WERI-Rb-1 (cell line): ENCODE results near the gene RSRC1.

Experiments used
- DNase-seq: peaks from one replicate; pipeline ENCODE4 v3.0.0-alpha.2; 2020
- H3K27ac ChIP-seq: fragments of 250-450 bp; sonication (Bioruptor Pico); 2 replicates; pipeline ENCODE4 v1.5.1; 2020; ENCODE audit warnings: mild to moderate bottlenecking, moderate library complexity
- H3K27me3 ChIP-seq: fragments of 250-450 bp; sonication (Bioruptor Pico); 2 replicates; pipeline ENCODE4 v1.5.1; 2021; ENCODE audit warnings: mild to moderate bottlenecking, low read depth, moderate library complexity; ENCODE audit not compliant: insufficient read depth, severe bottlenecking
- H3K36me3 ChIP-seq: fragments of 250-450 bp; sonication (Bioruptor Pico); 2 replicates; pipeline ENCODE4 v1.5.1; 2020; ENCODE audit warnings: mild to moderate bottlenecking, moderate library complexity
- H3K4me3 ChIP-seq: 2 replicates; pipeline ENCODE4 v1.5.1; 2011; ENCODE audit warnings: low read depth, mild to moderate bottlenecking, control low read depth, low read length
- H3K9me3 ChIP-seq: fragments of 250-450 bp; sonication (Bioruptor Pico); 2 replicates; pipeline ENCODE4 v1.5.1; 2021; ENCODE audit warnings: mild to moderate bottlenecking, moderate library complexity; ENCODE audit not compliant: severe bottlenecking
- TF ChIP-seq, protein P1 (sequence below): IDR thresholded peaks from 2 replicates; pipeline ENCODE4 v1.5.1; 2011; ENCODE audit warnings: low read depth, mild to moderate bottlenecking, control low read depth, inconsistent platforms, low read length

RSRC1 gene

DNA sequence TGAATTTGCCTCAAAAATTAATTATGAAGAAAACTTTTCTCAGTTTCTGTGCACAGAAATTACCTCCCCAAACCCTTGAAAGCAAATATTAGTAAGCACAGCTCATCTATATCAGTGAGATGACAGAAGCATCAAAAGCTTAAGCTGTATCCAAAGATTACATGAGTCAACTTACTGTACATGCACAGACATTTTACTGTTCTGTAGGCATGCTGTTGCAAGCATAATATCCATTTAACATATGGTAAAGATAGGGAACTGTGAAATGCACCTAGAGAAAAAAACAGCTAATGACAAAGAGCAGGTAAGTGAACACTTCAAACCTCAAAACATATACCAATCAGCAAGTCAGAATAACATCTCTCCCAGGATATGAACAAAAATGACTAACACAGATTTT is 24.5 kb upstream of the RSRC1 start:
- H3K27ac ChIP-seq, result no peak overlapping the region

DNA sequence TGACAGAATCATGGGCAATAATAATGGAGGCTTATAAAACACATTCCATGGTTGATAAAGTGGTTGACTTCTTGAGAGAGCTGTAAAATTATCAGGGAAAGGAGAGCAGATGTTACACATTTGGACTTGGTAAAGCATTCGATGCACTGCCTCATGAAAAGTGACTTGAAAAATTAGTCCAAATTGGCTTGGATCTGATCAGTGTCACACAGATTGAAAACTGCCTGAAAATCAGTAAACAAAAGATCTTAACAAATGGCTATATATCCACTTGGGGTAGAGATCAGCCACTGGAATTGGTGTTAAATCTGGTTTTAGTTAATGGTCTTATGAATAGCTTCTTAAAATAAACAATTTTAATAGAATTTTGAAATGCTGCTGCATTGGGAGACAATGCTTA is 24.0 kb upstream of the RSRC1 start:
- DNase-seq, result no peak

More for the DNA sequence above, 24.5 kb upstream of the RSRC1 start:
- Histone ChIP-seq H3K9me3 (no peaks in the 10 kb centered on the region), H3K27me3 (no peaks in the 10 kb centered on the region), H3K4me3 (no peak overlapping the region), H3K36me3 (no peaks in the 10 kb centered on the region)
- TF ChIP-seq, protein P1, sequence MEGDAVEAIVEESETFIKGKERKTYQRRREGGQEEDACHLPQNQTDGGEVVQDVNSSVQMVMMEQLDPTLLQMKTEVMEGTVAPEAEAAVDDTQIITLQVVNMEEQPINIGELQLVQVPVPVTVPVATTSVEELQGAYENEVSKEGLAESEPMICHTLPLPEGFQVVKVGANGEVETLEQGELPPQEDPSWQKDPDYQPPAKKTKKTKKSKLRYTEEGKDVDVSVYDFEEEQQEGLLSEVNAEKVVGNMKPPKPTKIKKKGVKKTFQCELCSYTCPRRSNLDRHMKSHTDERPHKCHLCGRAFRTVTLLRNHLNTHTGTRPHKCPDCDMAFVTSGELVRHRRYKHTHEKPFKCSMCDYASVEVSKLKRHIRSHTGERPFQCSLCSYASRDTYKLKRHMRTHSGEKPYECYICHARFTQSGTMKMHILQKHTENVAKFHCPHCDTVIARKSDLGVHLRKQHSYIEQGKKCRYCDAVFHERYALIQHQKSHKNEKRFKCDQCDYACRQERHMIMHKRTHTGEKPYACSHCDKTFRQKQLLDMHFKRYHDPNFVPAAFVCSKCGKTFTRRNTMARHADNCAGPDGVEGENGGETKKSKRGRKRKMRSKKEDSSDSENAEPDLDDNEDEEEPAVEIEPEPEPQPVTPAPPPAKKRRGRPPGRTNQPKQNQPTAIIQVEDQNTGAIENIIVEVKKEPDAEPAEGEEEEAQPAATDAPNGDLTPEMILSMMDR, result no peak
- DNase-seq, result no peak

DNA sequence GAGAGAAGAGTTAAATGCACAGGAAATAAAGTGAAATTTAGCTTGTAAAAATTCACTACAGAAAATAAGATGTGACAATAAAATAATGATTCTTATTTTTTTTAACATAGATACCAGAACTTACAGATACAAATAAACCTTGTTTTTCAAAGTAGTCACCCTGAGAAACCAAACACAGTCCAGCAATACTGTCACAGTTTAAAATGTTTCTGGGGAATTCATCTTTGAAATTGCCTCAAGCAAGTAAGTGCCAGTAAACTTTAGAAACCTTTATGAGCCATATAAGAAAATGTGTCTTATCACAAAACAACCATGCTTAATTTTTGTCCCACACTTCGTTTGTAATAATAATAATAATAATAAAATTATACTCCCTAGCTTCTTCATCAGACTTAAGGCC is 23.5 kb upstream of the RSRC1 start:
- Histone ChIP-seq H3K4me3 (no peak overlapping the region), H3K36me3 (no peaks in the 10 kb centered on the region), H3K9me3 (no peaks in the 10 kb centered on the region), H3K27me3 (no peaks in the 10 kb centered on the region), H3K27ac (no peak overlapping the region)
- no peak for DNase-seq
- TF ChIP-seq, protein P1, result no peak

More for the DNA sequence above, 24.0 kb upstream of the RSRC1 start:
- TF ChIP-seq, protein P1, result no peak
- H3K27ac ChIP-seq, result no peak overlapping the region
- no peaks in the 10 kb centered on the region for H3K9me3 ChIP-seq
- H3K27me3 ChIP-seq, result no peaks in the 10 kb centered on the region
- no peak overlapping the region for H3K4me3 ChIP-seq
- no peaks in the 10 kb centered on the region for H3K36me3 ChIP-seq

DNA sequence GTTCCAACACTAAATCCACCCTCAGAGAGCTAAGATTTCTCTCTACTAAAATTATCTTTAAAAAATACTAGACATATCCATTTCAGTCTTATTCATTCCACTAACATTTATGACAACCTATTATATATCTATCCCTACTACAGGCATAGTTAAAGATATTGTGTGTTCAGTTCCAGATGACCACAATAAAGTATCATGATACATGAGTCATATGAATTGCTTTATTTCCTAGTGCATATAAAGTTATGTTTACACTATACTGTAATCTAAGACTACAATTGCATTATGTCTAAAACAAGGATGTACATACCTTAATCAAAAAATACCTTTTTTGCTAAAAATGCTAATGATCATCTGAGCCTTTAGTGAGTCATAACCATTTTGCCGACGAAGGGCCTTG is 23.1 kb upstream of the RSRC1 start:
- DNase-seq, result no peak
- Histone ChIP-seq H3K9me3 (no peaks in the 10 kb centered on the region), H3K27me3 (no peaks in the 10 kb centered on the region), H3K36me3 (no peaks in the 10 kb centered on the region), H3K4me3 (no peak overlapping the region), H3K27ac (no peak overlapping the region)
- TF ChIP-seq, protein P1, result no peak

DNA sequence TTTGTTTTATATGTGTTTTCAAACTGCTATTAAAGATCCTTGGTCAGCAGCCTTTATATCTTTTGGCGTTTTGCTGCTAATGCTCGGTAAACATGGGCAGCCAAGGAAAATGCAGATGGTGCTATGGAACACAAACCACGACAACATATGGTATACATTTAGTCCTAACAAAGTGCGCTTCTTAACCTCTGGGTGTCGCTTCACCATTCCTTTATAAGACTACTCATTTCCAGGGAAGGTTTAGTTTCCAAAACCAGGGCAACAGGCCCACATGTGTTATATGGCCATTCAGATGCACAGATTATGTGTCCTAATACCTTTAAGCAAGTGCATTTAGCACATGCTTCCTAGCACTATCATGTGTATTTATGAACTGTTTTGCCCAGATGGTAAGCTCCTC is 18.4 kb upstream of the RSRC1 start:
- DNase-seq, result no peak

DNA sequence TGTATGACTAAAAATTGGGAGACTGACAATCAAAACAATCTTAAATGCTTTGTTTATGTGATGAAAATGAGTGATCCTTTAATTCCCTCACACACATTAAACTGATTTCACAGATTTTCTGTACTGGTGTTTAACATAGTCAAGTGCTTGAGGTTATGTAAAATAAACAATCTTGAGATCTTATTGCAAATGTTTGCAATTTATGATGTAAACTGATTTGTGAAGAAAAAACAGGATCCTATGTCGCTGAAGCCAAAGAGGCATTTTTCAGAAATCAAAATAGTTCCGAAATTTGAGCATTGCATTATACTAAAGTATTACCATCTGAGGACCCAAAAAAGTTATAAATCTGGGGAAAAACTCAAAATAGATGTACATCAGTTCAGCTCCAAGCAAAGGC is 16.4 kb upstream of the RSRC1 start:
- Histone ChIP-seq H3K36me3 (peaks cover 21% of the 10 kb centered on the region), H3K4me3 (no peak overlapping the region), H3K27me3 (no peaks in the 10 kb centered on the region), H3K9me3 (no peaks in the 10 kb centered on the region), H3K27ac (no peak overlapping the region)
- DNase-seq, result no peak
- TF ChIP-seq, protein P1, result no peak

More for the DNA sequence above, 18.4 kb upstream of the RSRC1 start:
- Histone ChIP-seq H3K27ac (no peak overlapping the region), H3K9me3 (no peaks in the 10 kb centered on the region), H3K4me3 (no peak overlapping the region), H3K36me3 (peaks cover 5% of the 10 kb centered on the region), H3K27me3 (no peaks in the 10 kb centered on the region)
- TF ChIP-seq, protein P1, result 0 out of 2 replicates have a peak, but pooled peaks have one; percentile 17
